GM19395 (cell line): ENCODE measurements around the gene CFAP69.
A peak's percentile ranks its signal among the peaks of the same experiment; 100 is the strongest.

Source experiments
- ATAC-seq: cut with Tn5 transposase; IDR thresholded peaks from one replicate; pipeline ENCODE4 v1.9.1; 2021; ENCODE audit warnings: mild to moderate bottlenecking, moderate library complexity; ENCODE audit not compliant: unreplicated experiment

The CFAP69 gene, protein sequence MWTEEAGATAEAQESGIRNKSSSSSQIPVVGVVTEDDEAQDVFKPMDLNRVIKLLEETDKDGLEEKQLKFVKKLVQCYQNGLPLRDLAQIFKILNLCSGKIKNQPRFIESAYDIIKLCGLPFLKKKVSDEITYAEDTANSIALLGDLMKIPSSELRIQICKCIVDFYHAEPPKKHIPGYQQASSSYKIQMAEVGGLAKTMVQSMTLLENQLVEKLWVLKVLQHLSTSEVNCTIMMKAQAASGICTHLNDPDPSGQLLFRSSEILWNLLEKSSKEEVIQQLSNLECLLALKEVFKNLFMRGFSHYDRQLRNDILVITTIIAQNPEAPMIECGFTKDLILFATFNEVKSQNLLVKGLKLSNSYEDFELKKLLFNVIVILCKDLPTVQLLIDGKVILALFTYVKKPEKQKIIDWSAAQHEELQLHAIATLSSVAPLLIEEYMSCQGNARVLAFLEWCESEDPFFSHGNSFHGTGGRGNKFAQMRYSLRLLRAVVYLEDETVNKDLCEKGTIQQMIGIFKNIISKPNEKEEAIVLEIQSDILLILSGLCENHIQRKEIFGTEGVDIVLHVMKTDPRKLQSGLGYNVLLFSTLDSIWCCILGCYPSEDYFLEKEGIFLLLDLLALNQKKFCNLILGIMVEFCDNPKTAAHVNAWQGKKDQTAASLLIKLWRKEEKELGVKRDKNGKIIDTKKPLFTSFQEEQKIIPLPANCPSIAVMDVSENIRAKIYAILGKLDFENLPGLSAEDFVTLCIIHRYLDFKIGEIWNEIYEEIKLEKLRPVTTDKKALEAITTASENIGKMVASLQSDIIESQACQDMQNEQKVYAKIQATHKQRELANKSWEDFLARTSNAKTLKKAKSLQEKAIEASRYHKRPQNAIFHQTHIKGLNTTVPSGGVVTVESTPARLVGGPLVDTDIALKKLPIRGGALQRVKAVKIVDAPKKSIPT

DNA sequence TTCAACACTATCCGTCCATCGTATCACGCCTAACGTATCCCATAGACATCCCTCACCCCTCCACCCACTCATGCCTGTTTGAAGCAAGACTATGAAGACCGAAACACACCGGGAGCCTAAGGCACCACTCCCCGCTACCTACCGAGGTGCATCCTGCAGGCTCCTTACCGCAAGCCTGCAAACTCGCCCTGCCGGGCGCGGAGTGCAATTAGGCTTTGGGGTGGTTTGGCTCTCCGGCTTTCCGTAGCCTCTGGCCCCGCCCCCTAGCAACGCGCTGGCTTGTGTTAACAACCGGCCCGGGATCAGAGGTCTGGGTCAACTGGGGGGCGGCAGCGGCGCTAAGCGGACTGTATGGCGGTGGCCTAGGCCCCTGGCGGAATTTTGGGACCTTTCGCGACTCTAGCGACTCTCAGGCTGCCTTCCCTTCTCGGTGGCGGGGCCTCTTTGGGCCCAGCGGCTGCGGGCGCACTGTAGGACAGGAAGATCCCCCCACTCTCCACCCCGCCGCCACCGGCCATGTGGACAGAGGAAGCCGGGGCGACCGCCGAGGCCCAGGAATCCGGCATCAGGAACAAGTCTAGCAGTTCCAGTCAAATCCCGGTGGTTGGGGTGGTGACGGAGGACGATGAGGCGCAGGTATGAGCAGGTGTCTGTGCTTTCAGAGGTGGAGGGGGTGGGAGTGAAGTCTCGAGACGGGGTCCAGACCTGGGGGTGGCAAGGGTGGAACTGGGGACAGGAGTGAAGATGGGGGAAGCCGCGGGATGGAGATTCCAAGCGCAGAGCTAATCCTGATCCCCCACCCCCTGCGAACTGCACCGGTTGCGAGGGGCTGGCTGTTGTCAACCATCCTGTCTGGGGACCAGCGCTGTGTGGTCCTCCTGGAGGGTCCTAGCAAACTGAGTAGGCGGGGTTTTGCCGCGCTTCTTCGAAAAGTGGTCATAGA is at the start of gene CFAP69:
TSS of gene CFAP69 (plus strand) at position 266 of the 943 bp plus-strand sequence. CDS start at position 517, 251 bp downstream.
- ATAC-seq, result peak; percentile 82

DNA sequence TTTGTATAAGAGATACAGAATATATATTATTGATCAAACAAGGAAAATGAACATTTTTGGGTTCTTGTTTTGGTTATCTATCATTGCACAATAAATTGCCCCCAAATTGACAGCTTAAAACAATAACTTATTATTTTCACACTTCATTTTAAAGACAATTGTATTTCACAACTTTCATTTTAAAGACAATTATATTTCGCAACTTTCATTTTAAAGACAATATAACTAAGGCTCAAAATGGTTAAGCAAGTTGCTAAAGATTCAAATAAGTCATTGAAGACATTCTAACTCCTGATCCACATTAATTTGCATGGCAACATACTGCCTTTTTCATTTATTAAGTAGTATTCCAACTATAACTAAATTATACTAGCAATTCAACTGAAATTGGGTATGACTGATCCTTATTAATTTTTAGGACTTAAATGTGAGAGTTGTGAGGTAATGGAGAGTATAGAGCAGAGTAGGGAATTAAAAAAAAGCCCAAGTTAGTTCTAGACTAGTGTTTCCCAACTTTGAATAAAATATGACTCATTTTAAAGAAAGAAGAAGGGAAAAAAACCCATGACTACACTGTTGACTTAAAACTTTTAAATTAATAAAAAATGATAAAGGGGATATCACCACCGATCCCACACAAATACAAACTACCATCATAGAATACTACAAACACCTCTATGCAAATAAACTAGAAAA is 43.3 kb upstream of the CFAP69 start:
- no peak for ATAC-seq

DNA sequence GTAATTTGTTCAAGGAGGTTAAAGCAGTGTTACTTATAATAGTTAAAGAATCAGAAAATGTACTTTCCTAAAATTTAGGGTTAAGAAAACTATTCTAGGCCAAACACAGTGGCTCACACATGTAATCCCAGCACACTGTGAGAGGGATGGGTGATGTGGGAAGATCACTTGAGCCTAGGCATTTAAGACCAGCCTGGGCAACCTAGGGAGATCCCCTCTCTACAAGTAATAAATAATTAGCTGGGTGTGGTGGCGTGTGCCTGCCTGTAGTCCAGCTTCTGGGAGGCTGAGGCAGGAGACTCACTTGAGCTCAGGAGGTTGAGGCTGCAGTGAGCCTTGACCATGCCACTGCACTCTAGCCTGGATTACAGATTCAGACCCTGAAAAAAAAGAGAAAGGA is 37.0 kb upstream of the CFAP69 start:
- no peak for ATAC-seq

DNA sequence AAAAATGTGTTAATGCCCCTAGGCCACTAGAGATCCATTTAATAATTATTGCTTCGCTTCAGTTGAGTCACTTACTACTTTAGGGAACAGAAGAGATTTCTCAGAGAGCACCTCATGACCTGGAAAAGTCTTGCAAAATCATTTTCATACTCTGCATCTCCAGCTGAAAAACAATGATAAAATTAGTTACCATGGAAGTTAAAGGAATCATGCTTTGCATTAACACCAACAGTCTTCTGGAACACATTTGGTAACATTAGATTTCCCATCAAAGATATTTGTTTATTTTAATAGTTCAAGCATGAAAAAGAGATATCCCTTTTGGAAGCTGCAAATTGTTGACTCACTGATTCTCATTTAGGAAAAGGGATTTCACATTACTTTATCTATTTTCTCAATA is 35.2 kb upstream of the CFAP69 start:
- ATAC-seq, result no peak

DNA sequence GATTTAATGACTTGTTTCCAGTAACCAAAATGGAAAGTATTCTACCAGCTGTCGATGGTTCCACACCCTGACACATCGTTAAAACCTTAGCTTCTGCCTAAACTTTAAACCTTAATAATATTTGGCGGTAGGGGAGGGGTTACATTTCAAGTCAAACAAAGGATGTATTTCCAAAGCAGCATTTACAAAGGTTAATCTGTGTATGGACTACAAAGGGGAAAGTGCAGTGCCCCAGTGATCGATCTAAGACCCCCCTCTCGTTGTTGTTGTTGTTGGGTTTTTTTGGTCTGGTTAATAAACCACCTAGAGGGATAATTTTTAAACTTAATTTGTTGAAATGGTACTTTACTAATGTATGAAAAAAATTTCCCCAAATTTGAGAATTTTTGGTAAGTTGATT is 34.5 kb upstream of the CFAP69 start:
- ATAC-seq, result no peak

DNA sequence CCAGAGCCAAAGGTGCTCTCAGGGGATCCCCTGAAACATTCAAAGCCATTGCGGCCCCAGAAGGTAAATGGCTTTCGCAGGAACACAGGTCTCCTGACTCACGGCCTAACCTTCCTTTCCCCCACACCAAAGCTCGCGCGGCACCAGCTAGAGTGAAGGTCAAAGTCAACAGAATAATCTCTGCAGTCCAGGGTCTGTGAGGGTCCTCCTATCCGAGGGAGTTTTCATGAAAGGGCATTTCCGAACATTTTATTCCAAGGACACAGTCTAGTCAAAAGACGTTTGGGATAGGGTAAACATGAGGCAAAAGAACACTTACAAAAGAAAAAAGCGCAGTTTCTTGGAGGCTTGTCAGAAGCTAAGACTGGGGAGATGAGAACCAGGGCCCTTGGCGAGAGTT is 34.0 kb upstream of the CFAP69 start:
- ATAC-seq, result peak; percentile 28

DNA sequence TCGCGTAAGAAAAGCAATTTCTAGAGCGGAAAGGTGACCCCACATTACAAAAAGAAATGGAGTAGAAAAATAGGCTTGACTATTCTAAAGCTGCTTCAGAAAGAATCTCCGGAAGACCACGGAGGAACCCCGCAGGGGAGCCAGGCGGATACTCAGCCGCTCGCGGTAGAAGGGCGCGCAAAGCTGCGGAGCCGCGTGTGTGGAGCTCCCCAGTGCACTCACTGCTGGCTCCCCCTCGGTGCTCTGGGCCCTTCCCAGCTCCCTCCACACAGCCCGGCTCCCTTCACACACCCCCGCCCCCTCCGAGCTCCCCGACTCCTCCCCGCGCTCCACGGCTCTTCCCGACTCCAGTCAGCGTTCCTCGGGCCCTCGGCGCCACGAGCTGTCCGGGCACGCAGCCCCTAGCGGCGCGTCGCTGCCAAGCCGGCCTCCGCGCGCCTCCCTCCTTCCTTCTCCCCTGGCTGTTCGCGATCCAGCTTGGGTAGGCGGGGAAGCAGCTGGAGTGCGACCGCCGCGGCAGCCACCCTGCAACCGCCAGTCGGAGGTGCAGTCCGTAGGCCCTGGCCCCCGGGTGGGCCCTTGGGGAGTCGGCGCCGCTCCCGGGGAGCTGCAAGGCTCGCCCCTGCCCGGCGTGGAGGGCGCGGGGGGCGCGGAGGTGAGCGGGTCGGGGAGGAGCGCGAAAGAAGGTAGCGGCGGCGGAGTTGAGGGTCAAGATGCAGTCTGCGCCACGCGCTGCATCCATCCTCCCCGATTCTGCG is 33.4 kb upstream of the CFAP69 start, which contains the start of gene STEAP2:
TSS of gene STEAP2 (plus strand) at position 350 of the 758 bp plus-strand sequence. CDS start 13,343 bp downstream, outside the sequence.
- ATAC-seq, result peak; percentile 93

DNA sequence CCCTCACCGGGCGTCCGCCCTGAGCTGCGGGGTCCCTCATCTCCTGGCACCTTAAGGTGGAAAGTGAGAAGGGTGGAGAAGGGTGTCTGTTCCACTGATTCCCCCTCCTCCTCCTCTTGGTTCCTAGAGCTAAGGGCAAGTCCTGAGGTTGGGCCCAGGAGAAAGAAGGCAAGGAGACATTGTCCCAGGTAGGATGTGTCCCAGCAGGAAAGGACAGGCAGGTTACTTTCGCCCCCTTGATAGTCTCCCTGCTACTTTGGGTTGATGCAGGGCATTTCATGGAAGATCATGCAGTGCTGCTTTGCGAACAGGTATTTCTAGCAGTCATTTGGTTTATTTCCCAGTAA is 32.9 kb upstream of the CFAP69 start:
- ATAC-seq, result no peak

DNA sequence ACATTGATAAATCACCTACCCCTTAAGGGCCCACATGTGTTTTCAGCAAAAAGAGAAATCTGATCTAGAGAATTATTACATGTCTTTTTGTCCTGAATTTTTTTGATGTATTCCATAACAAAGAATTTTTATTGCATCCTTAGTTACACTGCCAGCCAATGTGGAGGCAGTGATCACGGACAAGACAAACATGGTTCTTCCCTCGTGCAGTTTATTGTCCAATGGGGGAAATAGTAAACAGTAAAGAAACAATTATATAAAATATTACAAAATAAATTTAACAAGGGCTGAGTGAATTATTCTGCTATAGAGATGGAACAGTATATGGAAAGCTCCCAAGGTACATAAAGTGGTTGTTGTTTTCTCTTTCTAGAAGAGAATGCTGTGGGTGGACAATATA is 31.5 kb upstream of the CFAP69 start:
- ATAC-seq, result no peak

DNA sequence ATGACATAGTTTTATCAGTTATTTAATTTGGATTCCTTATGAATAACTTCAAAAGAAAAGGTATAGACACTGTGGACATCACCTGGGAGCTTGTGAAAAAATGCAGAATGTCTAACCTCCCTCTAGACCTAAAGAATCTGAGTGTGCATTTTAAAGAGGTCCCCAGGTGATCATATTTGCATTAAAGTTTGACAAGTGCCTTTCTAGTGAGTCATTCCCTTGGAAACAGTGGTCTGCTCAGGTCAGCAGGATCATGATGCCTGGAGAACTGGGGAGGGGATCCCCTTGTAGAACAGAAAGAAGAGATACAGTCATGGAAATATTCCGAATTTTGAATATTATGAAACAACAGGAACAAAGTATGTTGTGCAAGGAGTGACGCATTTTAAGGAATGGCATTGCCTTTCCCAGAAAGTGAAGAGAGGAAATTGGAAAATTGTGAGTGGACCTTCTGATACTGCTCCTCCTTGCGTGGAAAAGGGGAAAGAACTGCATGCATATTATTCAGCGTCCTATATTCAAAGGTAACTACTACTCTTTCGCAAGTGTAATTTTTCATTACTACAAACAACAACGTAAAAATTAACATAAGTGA is 28.8 kb upstream of the CFAP69 start:
- ATAC-seq, result no peak

DNA sequence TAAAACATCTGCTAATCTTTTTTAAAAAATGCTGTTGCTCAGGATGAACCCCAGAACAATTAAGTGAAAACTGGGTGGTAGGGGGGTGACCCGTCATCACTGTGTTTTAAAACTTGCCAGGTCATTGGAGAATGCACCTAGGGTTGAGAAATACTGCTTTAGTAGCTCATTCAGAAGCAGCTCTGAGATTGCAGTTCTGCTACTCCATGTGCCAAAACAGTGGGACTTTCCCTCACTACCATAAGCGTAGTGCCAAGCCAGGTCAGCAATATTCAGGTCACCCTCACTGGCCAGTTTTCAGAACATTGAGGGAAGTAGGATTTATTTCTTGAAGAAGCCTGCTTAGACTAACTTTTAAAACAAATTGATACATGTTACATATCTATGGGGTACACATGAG is 28.2 kb upstream of the CFAP69 start:
- ATAC-seq, result no peak

DNA sequence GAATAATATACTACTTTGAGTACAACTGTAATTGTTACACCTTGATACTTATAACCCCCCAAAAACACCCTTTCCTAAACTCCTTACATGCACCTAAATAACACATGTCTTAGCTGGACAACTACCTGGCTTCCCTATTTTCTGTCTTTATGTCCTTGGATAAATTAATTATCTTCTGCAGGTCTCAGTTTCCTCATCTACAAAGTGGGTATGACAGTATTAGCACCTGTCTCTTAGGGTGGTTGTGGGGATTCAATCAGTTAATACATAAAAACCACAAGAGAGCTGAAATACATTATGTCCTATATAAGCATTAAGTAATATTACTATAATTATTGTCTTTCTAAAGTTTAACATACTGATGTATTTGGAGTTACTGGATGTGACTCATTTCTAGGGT is 22.6 kb upstream of the CFAP69 start:
- no peak for ATAC-seq

DNA sequence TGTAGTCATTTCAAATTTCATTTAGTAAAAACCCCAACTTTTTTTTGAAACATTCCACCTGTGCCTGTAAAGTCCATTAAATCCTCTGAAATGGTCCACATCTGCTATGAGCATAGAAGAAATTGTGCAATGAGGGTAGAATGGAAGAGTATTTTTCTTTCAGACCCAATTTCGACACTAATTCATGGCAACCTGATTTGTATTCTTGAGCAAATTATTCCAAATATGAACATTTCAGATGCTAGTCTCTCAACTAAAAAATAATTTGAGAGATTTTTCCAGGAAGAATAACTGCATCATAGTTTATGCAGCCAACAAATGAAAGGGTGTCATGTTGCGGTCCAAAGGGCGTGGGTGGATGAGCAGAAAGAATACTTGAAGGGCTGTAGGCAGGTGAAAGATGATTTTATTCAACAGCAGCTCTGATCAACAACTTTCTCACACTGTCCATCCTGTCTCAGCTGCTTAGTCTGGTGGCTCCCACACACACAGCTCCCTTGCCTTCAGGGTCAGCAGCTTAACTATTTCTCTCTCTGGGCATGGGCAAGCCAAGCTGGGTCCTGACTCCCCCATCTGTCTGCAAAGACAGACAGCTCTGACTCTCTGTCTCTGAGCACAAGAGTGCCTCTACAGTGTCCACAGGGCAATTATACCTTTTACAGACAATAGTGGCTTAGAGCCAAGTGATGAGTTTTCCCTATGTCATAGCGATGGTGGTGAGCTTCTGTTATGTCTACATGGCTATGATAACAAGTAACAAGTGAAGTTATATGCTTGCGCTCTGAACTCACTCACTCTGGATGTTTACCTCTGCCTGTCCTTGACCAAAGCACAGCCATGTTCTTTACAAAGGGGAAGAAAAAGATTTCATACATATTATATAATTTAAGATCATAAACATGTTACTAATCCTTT is 21.9 kb upstream of the CFAP69 start:
- no peak for ATAC-seq

DNA sequence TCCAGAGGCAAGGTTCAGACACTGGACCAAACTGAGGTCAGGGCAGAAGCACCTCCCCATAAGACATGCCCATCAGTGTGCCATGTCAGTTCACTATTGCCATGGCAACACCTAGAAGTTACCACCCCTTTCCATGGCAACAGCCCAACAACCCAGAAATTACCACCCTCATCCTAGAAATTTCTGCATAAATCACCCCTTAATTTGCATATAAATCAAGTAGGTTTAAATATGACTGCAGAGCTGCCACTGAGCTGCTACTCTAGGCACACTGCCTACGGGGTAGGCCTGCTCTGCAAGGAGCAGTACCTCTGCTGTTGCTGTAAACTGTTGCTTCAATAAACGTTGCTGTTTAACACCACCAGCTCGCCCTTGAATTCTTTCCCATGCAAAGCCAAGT is 20.8 kb upstream of the CFAP69 start:
- ATAC-seq, result no peak

DNA sequence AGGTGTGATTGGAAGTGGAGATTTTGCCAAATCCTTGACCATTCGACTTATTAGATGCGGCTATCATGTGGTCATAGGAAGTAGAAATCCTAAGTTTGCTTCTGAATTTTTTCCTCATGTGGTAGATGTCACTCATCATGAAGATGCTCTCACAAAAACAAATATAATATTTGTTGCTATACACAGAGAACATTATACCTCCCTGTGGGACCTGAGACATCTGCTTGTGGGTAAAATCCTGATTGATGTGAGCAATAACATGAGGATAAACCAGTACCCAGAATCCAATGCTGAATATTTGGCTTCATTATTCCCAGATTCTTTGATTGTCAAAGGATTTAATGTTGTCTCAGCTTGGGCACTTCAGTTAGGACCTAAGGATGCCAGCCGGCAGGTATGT is 19.8 kb upstream of the CFAP69 start:
- ATAC-seq, result no peak

DNA sequence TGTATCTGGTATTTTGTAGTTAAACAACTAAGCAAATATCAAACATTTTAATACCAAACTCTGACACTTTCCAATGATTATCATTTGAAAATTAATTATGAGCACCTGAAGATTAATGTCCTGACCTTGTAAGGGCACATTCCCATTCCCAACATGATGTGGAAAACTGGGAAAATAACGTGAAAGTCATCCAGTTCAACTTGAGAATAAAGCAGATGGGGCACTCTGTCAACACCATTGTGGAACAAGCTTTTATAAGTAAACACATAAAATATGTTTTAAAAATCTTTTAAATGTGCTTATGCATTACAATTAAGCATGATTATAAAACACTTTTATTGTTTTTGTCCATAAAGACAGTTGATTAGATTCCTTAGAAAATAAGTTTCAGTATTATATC is 19.4 kb upstream of the CFAP69 start:
- ATAC-seq, result no peak

DNA sequence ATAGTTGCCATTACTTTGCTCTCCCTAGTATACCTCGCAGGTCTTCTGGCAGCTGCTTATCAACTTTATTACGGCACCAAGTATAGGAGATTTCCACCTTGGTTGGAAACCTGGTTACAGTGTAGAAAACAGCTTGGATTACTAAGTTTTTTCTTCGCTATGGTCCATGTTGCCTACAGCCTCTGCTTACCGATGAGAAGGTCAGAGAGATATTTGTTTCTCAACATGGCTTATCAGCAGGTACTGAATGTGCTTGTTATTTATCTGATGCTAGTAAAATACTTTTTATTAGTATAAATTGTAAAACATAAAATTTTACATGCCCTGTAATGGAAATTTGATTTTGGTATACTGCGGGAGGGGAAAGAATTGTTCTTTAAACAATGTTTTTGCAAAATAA is 17.7 kb upstream of the CFAP69 start:
- no peak for ATAC-seq

DNA sequence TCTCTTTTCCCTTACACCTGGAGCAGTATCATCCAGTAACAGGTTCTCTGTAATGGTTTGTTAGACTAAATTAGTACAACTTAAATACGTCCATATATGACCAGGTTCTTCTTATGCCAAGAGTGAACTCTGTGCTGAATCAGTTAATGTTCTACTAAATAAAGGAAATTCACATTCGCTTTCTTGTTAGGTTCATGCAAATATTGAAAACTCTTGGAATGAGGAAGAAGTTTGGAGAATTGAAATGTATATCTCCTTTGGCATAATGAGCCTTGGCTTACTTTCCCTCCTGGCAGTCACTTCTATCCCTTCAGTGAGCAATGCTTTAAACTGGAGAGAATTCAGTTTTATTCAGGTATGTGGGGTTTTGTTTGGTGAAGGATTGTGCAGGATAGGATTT is 15.3 kb upstream of the CFAP69 start:
- ATAC-seq, result no peak
